NCI-H187 (cell line): ENCODE measurements around the gene RPUSD1.
"Not testable (repeated sequence)": the region's sequence is repeated elsewhere in the genome, so short reads cannot be mapped to it uniquely, and the experiment has no call there.

Experiments used
- DNase-seq, 2 experiments: peaks; one replicate each; lab custom pipeline; 2025; lab: John Stamatoyannopoulos, UW

Gene RPUSD1

GRCh38 chr16:747978-748746 is 40.0 kb downstream of the RPUSD1 start:
- no peak for DNase-seq

- DNase-seq = no peak
Measured at GRCh38 chr16:746637-747036, 41.5 kb downstream of the RPUSD1 start.

GRCh38 chr16:745739-746138 is 42.4 kb downstream of the RPUSD1 start:
- DNase-seq = no peak

- DNase-seq = no peak
Measured at GRCh38 chr16:743794-744500, 44.2 kb downstream of the RPUSD1 start.

- DNase-seq = not testable (repeated sequence)
Measured at GRCh38 chr16:742894-743293, 45.3 kb downstream of the RPUSD1 start.

- DNase-seq = no peak
Measured at GRCh38 chr16:741986-742629, 46.1 kb downstream of the RPUSD1 start.

GRCh38 chr16:740764-741505 is 47.2 kb downstream of the RPUSD1 start, which contains the start of gene CIAO3:
Gene CIAO3 (minus strand): TSS chr16:740997. CDS start chr16:740985, 12 bp downstream.
- DNase-seq = peak; percentile 91 to 95

GRCh38 chr16:740459-740763 is 47.8 kb downstream of the RPUSD1 start:
- DNase-seq = no peak

- DNase-seq = no peak
Measured at GRCh38 chr16:739560-740458, 48.4 kb downstream of the RPUSD1 start.

- no peak for DNase-seq
Measured at GRCh38 chr16:736936-737481, 51.2 kb downstream of the RPUSD1 start.

- DNase-seq = no peak
Measured at GRCh38 chr16:735982-736453, 52.2 kb downstream of the RPUSD1 start.

- no peak for DNase-seq
Measured at GRCh38 chr16:734981-735881, 53.0 kb downstream of the RPUSD1 start.
